ENCODE data around the gene GRIFIN. TPM values are rescaled to one million over a fixed set of nuclear protein-coding genes. Genes with fewer than 3 reads are reported as not detected.
A peak's percentile ranks its signal among the peaks of the same experiment; 100 is the strongest.

Gene GRIFIN
- polyA plus RNA-seq, 2 donors, result not detected

DNA sequence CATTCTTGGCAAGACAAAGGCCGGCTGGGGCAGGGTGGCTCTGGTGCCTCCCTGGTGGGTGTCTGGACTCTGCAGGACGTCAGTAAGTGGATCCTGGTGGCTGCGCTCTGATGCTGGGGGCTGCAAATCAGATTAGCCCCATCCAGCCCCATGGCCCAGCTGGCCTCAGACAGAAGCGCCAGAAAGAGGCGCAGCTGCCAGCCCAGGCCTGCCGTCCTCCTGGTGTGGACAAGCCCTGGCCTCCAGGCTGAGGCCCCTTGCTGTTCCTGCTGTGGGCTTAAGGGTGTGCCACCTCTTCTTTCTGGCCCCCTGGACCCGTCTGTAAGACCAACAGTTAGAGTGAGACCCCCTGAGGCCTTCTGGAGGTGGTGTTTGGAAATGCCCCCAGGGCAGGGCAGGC lies 37.5 kb upstream of the GRIFIN start:
- no peaks in the 10 kb centered on the region for H3K36me3 ChIP-seq (ENCODE audit: control insufficient read depth in 2 of 2, insufficient read depth in 2 of 2, low read length in 1 of 2)
- no peak overlapping the region for H3K4me3 ChIP-seq (ENCODE audit: low read depth in 1 of 2, low read length in 2 of 2)
- WGBS, 2 donors, result 93 to 96% methylated on average over 7 of the region's 7 CpGs
- no peaks in the 10 kb centered on the region for H3K9me3 ChIP-seq (ENCODE audit: control insufficient read depth in 2 of 2, insufficient read depth in 1 of 2, low read depth in 1 of 2, low read length in 1 of 2)
- no peak overlapping the region for H3K27ac ChIP-seq (ENCODE audit: low read depth in 2 of 2, low read length in 1 of 2)
- no peaks in the 10 kb centered on the region for H3K27me3 ChIP-seq (ENCODE audit: control insufficient read depth in 1 of 2, insufficient read depth in 2 of 2, low read length in 2 of 2)
- H3K4me1 ChIP-seq (ENCODE audit: control insufficient read depth in 2 of 2, insufficient read depth in 2 of 2, low read length in 1 of 2), result peaks cover 7 to 13% of the 10 kb centered on the region in 2 donors

DNA sequence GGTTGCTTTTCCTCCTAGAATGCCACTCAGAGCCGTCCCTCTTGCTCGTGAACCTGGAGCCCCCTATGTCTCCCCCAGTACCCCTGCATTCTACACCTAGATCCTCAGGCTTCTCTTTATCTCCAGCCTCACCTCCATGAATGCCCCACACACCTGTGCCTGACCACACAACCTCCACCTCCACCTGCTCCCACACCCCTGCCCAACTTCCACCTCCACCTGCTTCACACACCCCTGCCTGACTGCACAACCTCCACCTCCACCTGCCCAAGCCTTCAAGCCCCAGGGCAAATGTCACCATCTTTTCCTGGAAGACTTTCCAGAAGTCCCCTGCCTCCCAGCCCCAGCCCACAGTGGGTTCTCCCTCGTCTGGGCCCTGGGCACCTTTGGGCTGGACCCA lies 36.5 kb upstream of the GRIFIN start:
- no peaks in the 10 kb centered on the region for H3K27me3 ChIP-seq (ENCODE audit: control insufficient read depth in 1 of 2, insufficient read depth in 2 of 2, low read length in 2 of 2)
- no peaks in the 10 kb centered on the region for H3K36me3 ChIP-seq (ENCODE audit: control insufficient read depth in 2 of 2, insufficient read depth in 2 of 2, low read length in 1 of 2)
- WGBS, 2 donors, result 83 to 87% methylated on average over 3 of the region's 3 CpGs
- H3K4me1 ChIP-seq (ENCODE audit: control insufficient read depth in 2 of 2, insufficient read depth in 2 of 2, low read length in 1 of 2), result peaks cover 7 to 16% of the 10 kb centered on the region in 2 donors
- H3K9me3 ChIP-seq (ENCODE audit: control insufficient read depth in 2 of 2, insufficient read depth in 1 of 2, low read depth in 1 of 2, low read length in 1 of 2), result no peaks in the 10 kb centered on the region
- H3K4me3 ChIP-seq (ENCODE audit: low read depth in 1 of 2, low read length in 2 of 2), result no peak overlapping the region
- H3K27ac ChIP-seq (ENCODE audit: low read depth in 2 of 2, low read length in 1 of 2), result no peak overlapping the region

DNA sequence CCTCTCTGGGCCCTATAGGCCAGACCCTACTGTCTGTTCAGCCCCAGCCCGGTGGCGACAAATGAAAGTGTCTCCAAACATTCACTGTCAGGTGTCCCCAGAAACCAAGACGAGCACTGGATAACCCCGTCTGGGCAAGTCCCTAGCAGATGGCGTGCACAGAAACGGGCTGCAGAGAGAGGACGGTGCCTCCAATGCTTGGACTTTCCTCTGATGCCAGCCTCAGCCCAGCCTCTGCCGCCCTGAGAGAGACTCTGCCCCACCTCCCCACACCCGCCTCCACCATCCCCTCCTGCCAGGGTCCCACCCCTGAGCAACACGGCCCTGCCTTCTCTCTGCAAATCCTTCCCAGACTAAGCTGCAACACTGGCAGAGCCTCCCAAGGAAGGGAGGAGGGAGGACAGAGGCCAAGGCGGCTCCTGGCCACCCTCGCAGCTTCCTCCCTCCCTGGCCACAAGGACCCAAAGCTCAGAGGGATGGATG lies 36.0 kb upstream of the GRIFIN start:
- H3K4me1 ChIP-seq (ENCODE audit: control insufficient read depth in 2 of 2, insufficient read depth in 2 of 2, low read length in 1 of 2), result peaks cover 7 to 16% of the 10 kb centered on the region in 2 donors
- peak overlapping the region; percentile 45 to 57 for H3K27ac ChIP-seq (ENCODE audit: low read depth in 2 of 2, low read length in 1 of 2)
- WGBS, 2 donors, result 32 to 34% methylated on average over 12 of the region's 12 CpGs
- no peak overlapping the region for H3K4me3 ChIP-seq (ENCODE audit: low read depth in 1 of 2, low read length in 2 of 2)
- H3K9me3 ChIP-seq (ENCODE audit: control insufficient read depth in 2 of 2, insufficient read depth in 1 of 2, low read depth in 1 of 2, low read length in 1 of 2), result no peaks in the 10 kb centered on the region
- H3K27me3 ChIP-seq (ENCODE audit: control insufficient read depth in 1 of 2, insufficient read depth in 2 of 2, low read length in 2 of 2), result no peaks in the 10 kb centered on the region
- H3K36me3 ChIP-seq (ENCODE audit: control insufficient read depth in 2 of 2, insufficient read depth in 2 of 2, low read length in 1 of 2), result no peaks in the 10 kb centered on the region

DNA sequence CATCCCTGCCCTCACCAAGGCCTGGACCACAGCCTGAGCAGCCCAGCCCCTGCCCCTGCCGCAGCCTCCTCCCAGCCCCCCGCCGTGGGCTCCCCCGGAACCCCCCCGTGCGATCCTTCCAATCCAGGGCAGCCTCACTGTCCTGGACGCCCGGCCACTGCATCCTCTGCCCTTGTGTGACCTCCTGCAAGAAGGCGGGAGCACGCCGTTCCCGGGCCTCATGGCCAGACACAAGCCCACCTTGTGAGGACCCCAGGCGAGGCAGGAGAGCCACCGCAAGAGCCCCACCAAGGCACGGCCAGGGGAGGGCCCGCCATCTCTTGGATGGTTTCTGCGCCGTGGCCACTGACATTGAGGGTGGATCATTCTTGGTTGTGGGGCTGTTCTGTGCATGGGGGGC lies 35.6 kb upstream of the GRIFIN start:
- H3K27me3 ChIP-seq (ENCODE audit: control insufficient read depth in 1 of 2, insufficient read depth in 2 of 2, low read length in 2 of 2), result no peaks in the 10 kb centered on the region
- peak overlapping the region; percentile 45 to 57 for H3K27ac ChIP-seq (ENCODE audit: low read depth in 2 of 2, low read length in 1 of 2)
- peaks cover 7 to 16% of the 10 kb centered on the region in 2 donors for H3K4me1 ChIP-seq (ENCODE audit: control insufficient read depth in 2 of 2, insufficient read depth in 2 of 2, low read length in 1 of 2)
- no peaks in the 10 kb centered on the region for H3K36me3 ChIP-seq (ENCODE audit: control insufficient read depth in 2 of 2, insufficient read depth in 2 of 2, low read length in 1 of 2)
- 42 to 46% methylated on average over 18 of the region's 18 CpGs for WGBS, 2 donors
- no peak overlapping the region for H3K4me3 ChIP-seq (ENCODE audit: low read depth in 1 of 2, low read length in 2 of 2)
- no peaks in the 10 kb centered on the region for H3K9me3 ChIP-seq (ENCODE audit: control insufficient read depth in 2 of 2, insufficient read depth in 1 of 2, low read depth in 1 of 2, low read length in 1 of 2)

DNA sequence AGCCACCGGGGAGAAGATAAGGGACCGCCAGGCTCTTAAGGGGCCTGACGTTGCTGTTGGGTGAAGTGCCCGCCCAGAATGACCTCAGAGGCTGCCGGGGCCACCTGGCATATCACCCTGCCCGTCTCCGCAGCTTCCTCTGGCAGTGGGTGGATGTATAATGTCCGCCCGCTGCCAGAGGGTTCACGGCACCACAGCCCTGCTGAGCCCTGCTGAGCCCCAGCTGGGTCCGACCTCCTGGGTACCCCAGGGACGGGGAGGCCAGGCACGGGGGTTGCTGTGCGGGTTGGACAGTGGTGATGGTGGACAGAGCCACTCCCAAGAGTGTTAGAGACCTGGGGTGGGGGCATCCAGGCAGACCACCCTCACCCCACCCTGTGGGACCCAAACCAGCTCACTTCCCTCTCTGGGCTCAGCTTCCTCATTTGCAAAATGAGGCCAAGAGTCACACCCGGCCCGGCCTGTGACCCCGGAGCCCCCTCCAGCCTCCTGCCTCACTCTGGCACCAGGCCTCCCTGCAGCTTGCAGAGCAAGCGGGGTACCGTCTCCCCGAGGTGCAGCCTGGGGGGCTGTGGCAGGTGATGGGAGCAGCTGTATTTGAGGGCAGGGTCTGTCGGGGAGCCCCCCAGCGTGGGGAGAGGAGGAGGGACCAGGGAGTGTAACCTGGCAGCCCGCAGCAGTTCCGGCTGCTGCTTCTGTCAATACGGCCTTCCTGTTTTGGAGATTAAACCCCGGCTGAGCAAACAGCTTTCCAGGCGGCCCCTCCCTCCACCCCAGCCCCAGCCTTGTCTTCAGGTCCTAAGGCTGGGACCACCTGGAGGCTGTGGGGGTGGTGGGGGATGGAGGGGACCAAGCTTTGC lies 34.9 kb upstream of the GRIFIN start:
- H3K4me3 ChIP-seq (ENCODE audit: low read depth in 1 of 2, low read length in 2 of 2), result no peak overlapping the region
- no peaks in the 10 kb centered on the region for H3K36me3 ChIP-seq (ENCODE audit: control insufficient read depth in 2 of 2, insufficient read depth in 2 of 2, low read length in 1 of 2)
- H3K27ac ChIP-seq (ENCODE audit: low read depth in 2 of 2, low read length in 1 of 2), result peak overlapping the region; percentile 38 to 57
- no peaks in the 10 kb centered on the region for H3K9me3 ChIP-seq (ENCODE audit: control insufficient read depth in 2 of 2, insufficient read depth in 1 of 2, low read depth in 1 of 2, low read length in 1 of 2)
- peaks cover 7 to 16% of the 10 kb centered on the region in 2 donors for H3K4me1 ChIP-seq (ENCODE audit: control insufficient read depth in 2 of 2, insufficient read depth in 2 of 2, low read length in 1 of 2)
- WGBS, 2 donors, result 27 to 41% methylated on average over 27 of the region's 27 CpGs
- H3K27me3 ChIP-seq (ENCODE audit: control insufficient read depth in 1 of 2, insufficient read depth in 2 of 2, low read length in 2 of 2), result no peaks in the 10 kb centered on the region

DNA sequence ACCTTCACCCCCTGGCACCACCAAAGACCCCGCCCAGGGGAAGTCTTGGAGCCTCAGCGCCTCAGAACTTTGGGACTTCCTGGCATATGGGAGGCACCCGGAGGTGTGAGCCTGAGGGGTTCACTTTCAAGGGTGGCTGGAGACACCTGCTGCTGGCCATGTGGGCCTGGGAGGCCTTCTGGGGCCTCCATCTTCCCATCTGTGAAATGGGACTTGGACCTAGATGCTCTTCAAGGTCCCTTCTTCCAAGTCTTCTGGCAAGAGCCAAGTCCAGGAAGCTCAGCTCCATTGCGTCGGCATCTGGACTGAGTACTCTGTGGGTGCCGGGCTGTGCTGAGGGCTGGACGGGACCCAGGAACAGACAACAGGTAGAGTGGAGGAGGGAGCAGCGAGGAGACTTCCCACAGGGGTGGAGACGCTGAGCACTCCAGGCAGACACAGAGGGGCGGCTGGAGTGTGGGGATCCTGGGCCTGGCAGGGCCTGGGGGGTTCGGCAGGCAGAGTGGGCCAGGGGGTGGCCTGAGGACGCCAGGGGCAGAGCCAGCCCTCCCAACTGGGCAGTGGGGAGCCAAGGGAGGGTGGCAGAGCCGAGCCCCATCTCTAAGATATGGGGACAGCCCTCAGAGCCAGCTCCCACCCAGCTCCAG lies 34.1 kb upstream of the GRIFIN start:
- H3K4me1 ChIP-seq (ENCODE audit: control insufficient read depth in 2 of 2, insufficient read depth in 2 of 2, low read length in 1 of 2), result peaks cover 7 to 16% of the 10 kb centered on the region in 2 donors

DNA sequence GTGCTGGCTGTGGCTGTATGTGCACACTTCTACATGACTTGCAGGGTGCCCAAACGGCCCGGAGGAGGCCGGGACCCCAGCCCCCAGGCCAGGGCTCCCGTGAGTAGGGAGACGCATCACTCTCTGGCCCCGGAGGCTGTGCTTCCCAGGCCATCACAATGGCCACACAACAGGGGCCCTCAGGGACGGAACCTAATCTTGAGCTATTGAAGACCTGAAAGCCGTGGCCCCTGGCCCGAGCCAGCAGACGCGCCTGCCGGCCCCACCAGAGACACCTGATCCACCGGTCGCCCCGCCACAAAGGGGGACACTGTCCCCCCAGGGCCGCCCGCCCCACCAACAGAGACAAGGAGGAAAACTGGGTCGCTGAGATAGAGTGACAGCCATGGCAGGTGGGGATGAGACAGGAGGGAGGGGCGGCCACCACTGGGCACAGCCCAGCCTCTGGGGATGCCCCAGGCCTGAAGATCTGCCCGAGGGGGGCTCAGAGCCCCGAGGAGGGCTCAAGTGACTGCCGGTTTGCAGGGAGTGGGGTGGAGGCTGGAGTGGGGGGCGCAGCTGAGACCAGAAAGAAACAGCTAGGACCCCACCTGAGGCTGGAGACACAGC lies 33.2 kb upstream of the GRIFIN start:
- peak overlapping the region in 1 of 2 donors; percentile 30 for H3K27ac ChIP-seq (ENCODE audit: low read depth in 2 of 2, low read length in 1 of 2)
- 58 to 70% methylated on average over 23 of the region's 23 CpGs for WGBS, 2 donors
- no peak overlapping the region for H3K4me3 ChIP-seq (ENCODE audit: low read depth in 1 of 2, low read length in 2 of 2)
- no peaks in the 10 kb centered on the region for H3K27me3 ChIP-seq (ENCODE audit: control insufficient read depth in 1 of 2, insufficient read depth in 2 of 2, low read length in 2 of 2)
- H3K4me1 ChIP-seq (ENCODE audit: control insufficient read depth in 2 of 2, insufficient read depth in 2 of 2, low read length in 1 of 2), result peaks cover 7 to 16% of the 10 kb centered on the region in 2 donors
- H3K36me3 ChIP-seq (ENCODE audit: control insufficient read depth in 2 of 2, insufficient read depth in 2 of 2, low read length in 1 of 2), result no peaks in the 10 kb centered on the region
- H3K9me3 ChIP-seq (ENCODE audit: control insufficient read depth in 2 of 2, insufficient read depth in 1 of 2, low read depth in 1 of 2, low read length in 1 of 2), result no peaks in the 10 kb centered on the region

More for the DNA sequence above, 34.1 kb upstream of the GRIFIN start:
- H3K27ac ChIP-seq (ENCODE audit: low read depth in 2 of 2, low read length in 1 of 2), result peak overlapping the region; percentile 1 to 2
- no peaks in the 10 kb centered on the region for H3K27me3 ChIP-seq (ENCODE audit: control insufficient read depth in 1 of 2, insufficient read depth in 2 of 2, low read length in 2 of 2)
- H3K9me3 ChIP-seq (ENCODE audit: control insufficient read depth in 2 of 2, insufficient read depth in 1 of 2, low read depth in 1 of 2, low read length in 1 of 2), result no peaks in the 10 kb centered on the region
- 82% methylated on average over 13 of the region's 13 CpGs for WGBS, 2 donors
- H3K36me3 ChIP-seq (ENCODE audit: control insufficient read depth in 2 of 2, insufficient read depth in 2 of 2, low read length in 1 of 2), result no peaks in the 10 kb centered on the region
- H3K4me3 ChIP-seq (ENCODE audit: low read depth in 1 of 2, low read length in 2 of 2), result no peak overlapping the region

DNA sequence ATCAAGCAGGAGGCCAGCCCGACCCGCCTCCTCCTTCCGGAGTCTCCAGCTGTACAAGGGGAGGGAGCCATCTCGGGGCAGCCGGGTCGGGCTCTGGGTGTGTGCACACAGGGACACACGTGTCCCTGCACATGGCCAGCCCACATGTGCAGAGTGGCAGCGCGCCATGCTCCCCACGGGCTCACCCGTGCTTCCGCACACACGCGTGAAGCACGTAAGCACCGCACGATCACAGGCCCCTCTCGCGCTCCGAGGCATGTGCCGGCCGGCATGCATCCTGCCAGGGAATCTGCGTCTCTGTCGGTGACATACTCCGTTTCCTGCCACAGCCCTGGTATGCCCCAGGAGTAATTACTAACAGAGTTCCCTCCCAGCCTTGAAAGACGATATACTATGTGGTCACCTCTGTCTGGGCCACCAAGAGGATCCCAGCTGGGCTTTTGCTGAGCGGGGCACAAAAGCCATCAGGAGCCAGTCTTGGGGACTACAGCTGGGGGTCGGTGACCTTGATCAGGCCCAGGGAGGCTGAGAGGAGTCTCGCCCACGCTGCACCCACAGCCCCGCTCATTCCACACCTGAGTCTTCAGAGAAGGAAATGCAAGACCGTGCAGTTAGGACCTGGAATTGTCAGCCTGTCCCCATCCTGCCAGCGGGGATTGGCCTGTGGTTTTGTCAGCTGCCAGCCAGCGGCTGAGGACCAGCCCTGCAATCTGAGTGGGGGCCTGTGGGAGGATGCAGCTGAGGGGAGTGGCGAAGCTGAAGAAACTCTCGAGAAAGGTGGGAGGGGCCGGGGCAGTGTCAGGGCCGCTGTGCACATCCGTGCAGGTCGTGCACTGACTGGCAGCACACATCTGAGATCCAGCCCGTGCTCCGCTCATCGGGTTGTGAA lies 32.4 kb upstream of the GRIFIN start:
- Histone ChIP-seq H3K4me1 (ENCODE audit: control insufficient read depth in 2 of 2, insufficient read depth in 2 of 2, low read length in 1 of 2) (peaks cover 7 to 17% of the 10 kb centered on the region in 2 donors), H3K27me3 (ENCODE audit: control insufficient read depth in 1 of 2, insufficient read depth in 2 of 2, low read length in 2 of 2) (no peaks in the 10 kb centered on the region), H3K27ac (ENCODE audit: low read depth in 2 of 2, low read length in 1 of 2) (peak overlapping the region; percentile 17 to 51), H3K9me3 (ENCODE audit: control insufficient read depth in 2 of 2, insufficient read depth in 1 of 2, low read depth in 1 of 2, low read length in 1 of 2) (no peaks in the 10 kb centered on the region), H3K36me3 (ENCODE audit: control insufficient read depth in 2 of 2, insufficient read depth in 2 of 2, low read length in 1 of 2) (no peaks in the 10 kb centered on the region), H3K4me3 (ENCODE audit: low read depth in 1 of 2, low read length in 2 of 2) (no peak overlapping the region)
- WGBS, 2 donors, result 33 to 49% methylated on average over 43 of the region's 43 CpGs

DNA sequence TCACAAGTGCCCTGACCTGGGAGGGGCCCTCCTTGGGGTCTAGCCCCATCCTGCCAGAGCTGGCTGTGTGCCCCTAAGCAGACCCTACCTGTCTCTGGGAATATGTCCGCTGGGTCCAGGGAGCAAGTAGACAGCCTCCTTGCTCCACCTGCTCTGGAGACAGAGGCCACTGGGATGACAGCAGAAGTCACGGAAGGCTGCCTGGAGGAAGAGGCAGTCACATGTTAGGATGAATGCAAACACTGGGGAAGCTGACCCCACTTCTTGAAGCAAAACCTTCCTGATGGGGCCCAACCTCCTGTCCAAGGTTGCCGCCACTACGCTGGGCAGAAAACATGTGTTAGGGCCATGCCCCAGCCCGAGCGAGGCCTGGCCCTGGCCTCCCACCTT lies 31.7 kb upstream of the GRIFIN start:
- Histone ChIP-seq H3K27ac (ENCODE audit: low read depth in 2 of 2, low read length in 1 of 2) (no peak overlapping the region), H3K4me3 (ENCODE audit: low read depth in 1 of 2, low read length in 2 of 2) (no peak overlapping the region), H3K27me3 (ENCODE audit: control insufficient read depth in 1 of 2, insufficient read depth in 2 of 2, low read length in 2 of 2) (no peaks in the 10 kb centered on the region), H3K4me1 (ENCODE audit: control insufficient read depth in 2 of 2, insufficient read depth in 2 of 2, low read length in 1 of 2) (peaks cover 7 to 21% of the 10 kb centered on the region in 2 donors), H3K36me3 (ENCODE audit: control insufficient read depth in 2 of 2, insufficient read depth in 2 of 2, low read length in 1 of 2) (no peaks in the 10 kb centered on the region), H3K9me3 (ENCODE audit: control insufficient read depth in 2 of 2, insufficient read depth in 1 of 2, low read depth in 1 of 2, low read length in 1 of 2) (no peaks in the 10 kb centered on the region)
- WGBS, 2 donors, result 83 to 88% methylated on average over 6 of the region's 6 CpGs

Data from esophagus (tissue), 2 donors.